HL-60/S4 (cell line): Measurements from ENCODE around the gene WWC2.

Source experiments
- in situ Hi-C: fragments of 300-500 bp; cut with MboI; formaldehyde crosslinking; loops from 2 replicates; pipeline ENCODE4 v1.14.3; 2022; ENCODE audit warnings: low sequenced_read_pairs

WWC2 gene

DNA sequence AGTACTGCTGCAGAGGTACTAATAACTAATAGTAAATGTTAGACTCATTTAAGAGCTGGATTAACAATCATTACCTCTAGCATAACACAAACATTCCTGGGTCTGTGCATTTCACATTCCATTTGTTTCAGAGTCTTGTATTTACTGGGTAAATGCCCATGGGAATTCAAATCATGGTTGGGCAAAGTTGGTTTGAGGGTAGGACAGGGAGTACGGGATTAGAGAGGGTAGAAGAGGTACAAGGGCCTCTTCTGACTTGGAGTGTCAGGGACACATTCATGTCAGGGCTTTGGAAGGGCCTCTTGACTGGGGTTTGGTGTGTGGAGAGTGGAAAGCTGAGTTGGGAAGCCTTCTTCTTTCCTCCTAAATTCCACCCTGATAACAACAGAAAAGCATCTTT is 65.9 kb downstream of the WWC2 start:
- in situ Hi-C loops: no loop called here

DNA sequence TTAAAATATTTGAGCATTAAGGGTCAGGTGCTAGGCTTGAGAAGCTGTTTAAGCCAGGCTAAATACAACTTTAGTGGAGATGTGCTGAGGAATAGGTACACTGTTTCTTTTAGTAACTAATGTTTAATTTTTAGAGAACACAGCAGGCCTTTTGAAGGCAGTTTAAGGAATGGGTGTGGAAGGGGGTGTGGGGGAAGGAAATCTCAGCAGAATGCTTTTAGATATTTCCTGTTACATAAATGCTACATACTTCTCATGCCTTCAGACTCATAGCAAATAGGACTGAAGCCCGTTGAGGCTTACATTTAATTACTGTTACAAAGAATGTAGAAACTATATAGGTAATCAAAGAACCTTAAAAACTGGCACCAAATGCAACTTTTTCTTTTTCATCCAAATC is 66.3 kb downstream of the WWC2 start:
- in situ Hi-C loops: no loop called here

DNA sequence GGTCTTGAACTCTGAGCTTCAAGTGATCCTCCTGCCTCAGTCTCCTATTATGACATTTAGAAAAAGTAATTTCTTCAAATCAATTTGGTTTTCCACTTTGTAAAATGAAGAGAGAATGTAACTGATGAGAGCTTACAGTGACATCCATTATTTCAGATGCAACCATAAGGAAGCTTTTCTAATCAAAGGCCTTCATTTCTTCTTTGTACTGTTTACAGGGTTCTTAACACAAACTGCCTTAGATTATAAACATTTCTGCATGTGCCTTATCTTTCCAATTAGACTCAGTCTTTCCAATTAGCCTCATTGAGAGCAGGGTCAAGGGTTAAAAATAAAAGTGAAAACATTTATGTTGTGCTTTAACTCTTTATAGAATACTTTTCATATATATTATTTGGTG is 71.8 kb downstream of the WWC2 start:
- in situ Hi-C loops: no loop called here

DNA sequence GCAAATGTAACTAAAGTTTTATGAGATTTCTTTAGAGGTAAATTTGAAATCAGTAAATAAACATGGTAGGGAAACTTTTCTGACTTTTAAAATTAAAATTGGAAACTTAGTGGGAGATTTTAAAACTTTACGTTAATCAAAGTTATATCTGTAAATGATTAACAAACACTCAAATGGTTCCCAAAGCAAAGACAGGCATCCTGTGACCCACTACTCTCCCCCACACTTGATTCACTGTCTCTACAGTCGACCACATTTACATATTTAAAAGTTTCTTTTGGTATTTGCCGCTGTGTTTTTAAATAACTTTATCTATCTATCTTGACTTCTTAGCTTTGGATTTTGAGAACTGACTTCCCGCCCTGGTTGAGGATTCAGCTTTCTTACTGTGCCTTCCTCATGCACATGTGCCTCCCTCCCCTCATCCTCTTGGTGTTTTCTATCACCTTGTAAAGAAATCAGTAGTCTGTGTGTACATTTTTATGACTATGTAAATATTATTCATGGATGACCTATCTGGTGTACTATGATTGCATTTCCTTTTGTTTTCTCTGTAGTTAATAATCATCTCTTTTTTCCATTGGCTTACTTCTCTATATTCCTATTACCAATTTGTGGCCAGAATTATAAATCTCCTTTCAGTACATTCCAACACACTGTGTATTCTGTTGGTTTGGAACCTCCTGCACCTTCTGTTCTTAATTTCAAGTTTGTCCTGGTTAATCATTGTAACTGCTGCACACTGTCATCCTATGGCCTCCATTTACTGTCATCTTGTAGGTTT is 72.6 kb downstream of the WWC2 start:
- in situ Hi-C loops: no loop called here

- in situ Hi-C loops: no loop called here
These were observed 73.8 kb downstream of the WWC2 start for GRCh38 chr4:183172881-183173280.

DNA sequence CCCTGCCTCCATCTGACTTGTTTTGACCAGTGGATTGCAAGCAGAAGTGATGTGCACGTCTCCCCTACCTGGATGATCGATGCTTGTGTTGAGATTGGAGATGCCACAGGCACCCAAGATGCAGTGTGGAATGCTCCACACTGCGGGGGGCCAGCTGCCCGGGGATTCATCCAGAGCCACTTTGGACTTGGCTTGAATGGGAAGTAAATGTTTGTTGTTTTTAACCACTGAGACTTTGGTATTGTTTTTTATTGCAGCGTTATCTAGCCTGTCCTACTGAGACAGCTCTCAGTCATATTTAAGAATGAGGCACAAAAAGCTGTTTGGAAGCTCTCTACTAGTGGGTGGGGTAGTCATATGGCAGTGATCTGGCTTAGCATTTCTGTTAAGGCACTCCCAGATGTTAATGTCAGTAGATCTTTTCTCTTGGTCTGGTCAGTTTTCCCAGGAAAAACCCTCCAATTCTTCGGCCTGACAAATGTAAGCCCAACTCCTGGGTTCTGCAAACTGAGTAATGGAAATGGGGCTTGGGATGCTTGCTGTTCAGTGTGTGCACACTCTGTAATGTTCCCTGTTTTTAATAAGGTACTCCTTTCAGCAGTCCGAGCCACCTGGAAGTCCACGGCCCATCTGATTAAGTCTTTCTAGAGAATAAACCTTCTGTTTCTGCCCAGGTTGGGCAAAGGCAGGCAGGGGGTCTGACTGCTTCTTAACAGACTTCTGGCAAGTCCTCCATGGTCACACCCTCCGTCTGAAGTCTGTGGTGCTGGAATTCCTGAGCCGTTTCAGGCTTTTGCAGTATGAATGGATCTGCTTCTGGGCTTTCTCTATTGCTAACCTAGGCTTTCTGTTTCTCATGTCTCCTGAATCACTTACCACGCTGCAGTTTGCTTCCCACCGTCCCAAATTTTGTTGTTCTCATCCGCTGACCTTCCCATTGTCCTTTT is 74.8 kb downstream of the WWC2 start:
- in situ Hi-C loops: no loop called here

DNA sequence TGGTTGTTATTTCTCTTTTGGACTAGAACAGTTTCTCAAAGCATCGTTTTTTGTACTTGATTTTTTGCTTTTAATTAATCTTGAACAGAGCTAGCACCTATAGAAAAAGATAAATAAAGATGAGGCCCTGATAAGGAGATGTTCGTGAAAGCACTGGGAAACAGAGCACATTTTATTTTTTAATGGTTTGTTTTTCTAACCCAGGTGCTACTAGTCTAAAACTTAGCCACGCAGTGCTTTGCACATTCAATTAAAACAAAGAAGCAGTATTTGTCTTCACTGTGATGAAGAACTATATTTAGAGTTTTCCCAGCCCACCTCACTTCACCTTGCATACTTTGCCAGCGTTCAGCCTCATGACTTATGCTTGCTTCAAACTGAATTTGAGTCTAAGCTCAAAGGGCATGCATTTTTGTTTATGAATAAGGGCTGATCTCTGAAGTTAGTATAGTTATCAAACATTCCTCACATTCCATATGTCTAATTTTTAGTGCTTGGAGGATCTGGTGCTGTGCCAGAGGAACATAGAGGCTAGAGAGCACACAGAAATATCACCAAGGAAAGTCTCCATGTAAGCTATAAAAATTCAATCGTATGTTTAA is 76.7 kb downstream of the WWC2 start:
- in situ Hi-C loops: no loop called here

DNA sequence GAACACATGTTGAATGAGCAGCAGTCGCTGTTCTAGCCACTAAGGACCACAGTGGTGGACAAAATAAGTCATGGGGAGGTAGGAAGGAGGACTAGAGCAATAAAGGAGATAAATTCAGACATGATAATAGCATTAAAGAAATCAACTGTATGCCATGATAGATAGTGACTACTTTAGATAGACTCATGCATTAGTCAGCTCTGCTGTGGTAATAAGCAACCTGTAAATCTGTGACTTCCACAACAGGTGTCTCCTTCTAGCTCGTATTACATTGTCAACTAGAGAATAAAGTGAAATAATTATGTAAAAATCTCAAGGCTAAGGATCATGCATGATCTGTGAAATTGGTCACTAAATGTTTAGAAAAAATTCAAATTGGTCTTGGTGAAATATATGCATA is 77.9 kb downstream of the WWC2 start:
- in situ Hi-C loops: no loop called here

GRCh38 chr4:183178201-183178600 is 79.1 kb downstream of the WWC2 start:
- in situ Hi-C loops: no loop called here

GRCh38 chr4:183180096-183180495 is 81.0 kb downstream of the WWC2 start:
- in situ Hi-C loops: no loop called here

- in situ Hi-C loops: no loop called here
These were observed 81.6 kb downstream of the WWC2 start for GRCh38 chr4:183180621-183181020.

DNA sequence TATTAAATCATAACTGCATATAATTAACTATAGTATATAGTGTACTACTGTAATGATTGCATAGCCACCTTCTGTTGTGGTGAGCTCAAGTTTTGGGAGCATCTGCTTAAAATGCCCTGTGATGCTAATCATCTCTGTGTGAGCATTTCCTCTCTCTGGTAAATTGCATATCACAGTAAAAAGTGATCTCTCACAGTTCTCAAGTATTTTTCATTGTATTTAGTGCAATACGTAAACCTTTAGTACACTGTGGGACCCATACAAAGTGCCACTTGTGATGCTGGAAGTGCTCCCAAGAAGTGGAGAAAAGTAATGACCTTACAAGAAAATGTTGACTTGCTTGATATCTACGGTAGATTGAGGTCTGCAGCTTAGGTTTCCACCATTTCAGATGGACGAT is 82.0 kb downstream of the WWC2 start:
- in situ Hi-C loops: no loop called here

DNA sequence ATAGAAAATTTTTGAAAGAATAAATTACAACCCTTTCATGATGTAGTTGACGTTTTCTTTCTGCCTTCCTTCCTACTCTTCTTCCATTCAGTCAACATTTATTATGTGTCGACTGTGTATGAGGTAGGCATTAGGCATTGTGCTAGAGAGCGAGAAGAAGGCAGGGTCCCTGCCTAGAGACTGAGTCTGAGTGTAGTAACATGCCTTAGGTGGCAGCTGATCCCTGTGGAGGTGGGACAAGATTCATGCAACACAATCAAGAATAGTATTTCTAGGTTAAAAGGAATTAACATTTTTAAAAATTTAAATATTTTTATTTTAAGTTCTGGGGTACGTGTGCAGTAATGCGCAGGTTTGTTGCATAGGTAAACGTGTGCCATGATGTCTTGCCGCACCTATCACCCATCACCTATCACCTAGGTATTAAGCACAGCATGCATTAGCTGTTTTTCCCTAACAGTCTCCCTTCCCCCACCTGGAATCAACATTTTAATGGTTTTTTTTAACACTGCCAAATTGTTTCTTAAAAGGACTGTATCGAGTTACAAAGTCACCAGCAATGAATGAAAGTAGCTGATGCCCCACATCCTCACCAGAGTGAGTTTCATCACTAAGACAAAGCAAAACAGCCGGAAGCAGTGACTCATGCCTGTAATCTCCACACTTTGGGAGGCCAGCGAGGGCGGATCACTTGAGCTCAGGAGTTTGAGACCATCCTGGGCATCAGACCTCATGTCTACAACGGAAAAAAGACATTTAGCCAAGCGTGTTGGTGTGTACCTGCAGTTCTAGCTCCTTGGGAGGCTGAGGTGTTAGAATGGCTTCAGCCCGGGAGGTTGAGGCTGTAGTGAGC is 84.0 kb downstream of the WWC2 start:
- in situ Hi-C loops: no loop called here

DNA sequence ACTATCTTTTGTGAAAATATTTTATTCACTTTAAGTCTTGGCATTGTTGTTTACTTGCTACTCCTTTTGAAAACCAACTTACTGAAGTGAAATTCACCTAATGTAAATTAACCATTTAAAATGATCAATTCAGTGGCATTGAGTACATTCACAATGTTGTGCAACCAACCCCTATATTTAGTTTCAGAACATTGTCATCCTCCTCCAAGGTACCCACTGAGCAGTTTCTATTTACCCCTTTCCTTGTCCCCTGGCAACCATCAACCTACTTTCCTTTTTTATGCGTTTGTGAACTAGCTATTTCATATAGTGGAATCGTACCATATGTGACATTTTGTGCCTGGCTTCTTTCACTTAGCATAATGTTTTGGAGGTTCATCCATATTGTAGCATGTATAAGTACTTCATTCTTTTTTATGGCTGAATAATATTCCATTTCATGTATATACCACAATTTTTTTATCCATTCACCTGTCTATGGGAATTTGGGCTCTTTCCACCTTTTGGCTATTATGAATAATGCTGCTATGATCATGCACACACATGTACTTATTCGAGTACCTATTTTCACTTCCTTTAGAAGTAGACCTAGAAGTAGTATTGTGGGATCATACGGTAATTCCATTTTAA is 85.0 kb downstream of the WWC2 start:
- in situ Hi-C loops: no loop called here

GRCh38 chr4:183185018-183185417 is 86.0 kb downstream of the WWC2 start:
- in situ Hi-C loops: no loop called here

DNA sequence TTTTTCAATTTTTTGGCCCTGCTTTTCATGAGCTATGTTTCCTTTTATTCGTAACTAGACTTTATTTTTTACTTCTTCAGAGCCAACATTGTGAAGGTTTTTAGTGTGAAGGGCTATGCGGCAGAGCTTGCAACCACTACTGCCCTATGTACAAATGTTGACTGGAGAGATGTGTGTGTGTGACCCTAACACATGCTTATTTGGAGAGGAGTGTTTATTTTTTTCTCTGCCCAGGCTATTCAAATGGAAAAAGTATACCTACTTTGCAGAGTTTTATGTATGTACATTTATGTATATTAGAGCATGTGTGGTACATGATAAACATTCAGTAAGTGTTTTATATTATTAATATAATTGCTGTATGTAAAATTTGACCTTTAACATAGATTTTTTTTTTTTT is 86.5 kb downstream of the WWC2 start:
- in situ Hi-C loops: no loop called here

DNA sequence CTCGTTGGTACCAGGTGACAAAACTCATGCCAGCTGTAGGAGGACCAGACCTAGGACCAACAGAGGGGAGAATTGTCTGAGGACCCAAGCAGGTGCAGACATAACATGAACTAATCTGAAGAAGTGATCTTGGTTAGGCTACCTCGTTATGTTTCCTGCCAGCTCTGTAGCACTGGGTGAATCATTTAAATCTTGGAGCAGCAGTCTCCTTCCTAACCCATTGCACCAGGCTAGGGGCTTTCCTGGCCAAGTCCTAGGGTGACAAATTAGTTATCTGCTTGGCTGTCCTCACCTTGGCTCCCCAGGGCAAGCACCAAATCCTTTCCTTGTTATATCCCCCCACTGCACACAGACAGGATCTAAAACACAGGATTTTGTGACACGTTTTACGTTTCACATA is 87.8 kb downstream of the WWC2 start:
- in situ Hi-C loops: no loop called here

GRCh38 chr4:183190900-183191527 is 92.0 kb downstream of the WWC2 start:
- in situ Hi-C loops: no loop called here

DNA sequence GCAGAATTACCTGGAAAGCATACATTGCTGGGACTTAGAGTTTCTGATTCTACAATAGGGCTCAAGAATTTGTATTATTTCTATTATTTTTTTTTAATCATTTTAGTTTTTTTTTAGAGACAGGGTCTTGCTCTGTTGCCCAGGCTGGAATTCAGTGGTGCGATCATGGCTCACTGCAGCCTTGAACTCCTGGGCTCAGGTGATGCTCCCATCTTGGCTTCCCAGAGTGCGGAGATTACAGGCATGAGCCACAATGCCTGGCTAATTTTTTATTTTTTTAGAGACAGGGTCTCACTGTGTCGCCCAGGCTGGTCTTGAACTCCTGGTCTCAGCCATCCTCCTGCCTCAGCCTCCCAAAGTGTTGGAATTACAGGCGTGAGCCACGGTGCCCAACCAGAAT is 92.6 kb downstream of the WWC2 start:
- in situ Hi-C loops: no loop called here

GRCh38 chr4:183192571-183192970 is 93.5 kb downstream of the WWC2 start:
- in situ Hi-C loops: no loop called here
